DMS114 treated with DMSO at 0.1 percent for 48 hours (cell line): ENCODE results near the gene TRAPPC12.

Experiments used
- DNase-seq: peaks from one replicate; lab custom pipeline; 2025; ENCODE audit not compliant: unreplicated experiment; lab: John Stamatoyannopoulos, UW

The TRAPPC12 gene

GRCh38 chr2:3465844-3466481, 86.5 kb downstream of the TRAPPC12 start:
- no peak for DNase-seq

DNA sequence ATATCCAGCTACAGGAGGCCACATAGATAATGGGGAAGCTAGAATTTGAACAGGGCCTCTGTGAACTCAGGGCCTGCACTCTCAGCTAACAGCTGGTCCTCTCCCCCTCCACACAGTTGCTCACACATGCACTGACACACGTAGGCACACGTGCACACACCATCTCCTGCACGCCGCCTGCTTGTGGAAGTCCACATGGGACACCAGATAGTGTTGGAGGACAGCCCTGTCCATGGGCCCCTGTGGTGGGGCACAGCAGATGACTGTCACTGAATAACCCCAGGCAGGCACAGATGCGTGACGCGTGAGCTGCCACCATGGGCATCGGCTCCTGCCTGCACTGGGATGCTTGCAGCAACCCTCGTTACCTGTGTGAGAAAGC, 87.0 kb downstream of the TRAPPC12 start:
- no peak for DNase-seq

DNA sequence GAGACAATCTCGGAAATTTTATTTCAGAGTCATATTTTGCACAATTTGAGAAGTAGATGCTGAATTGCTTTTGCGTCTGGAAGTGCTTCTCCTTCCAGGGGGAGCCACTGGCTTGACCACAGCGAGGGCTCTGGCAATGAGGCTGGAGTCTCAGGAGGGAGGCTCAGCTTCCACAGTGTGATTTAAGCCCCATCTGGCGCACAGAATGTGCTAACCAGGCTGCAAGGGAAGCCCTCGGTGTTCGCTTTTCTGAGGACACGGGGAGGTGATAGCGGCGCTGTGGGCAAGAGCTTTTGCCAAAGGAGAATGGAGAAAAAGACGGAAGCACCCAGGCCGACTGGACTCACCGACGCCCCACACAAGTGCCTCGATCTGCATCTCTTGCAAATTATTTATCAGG, 87.5 kb downstream of the TRAPPC12 start:
- DNase-seq, result no peak

GRCh38 chr2:3467654-3468053, 88.2 kb downstream of the TRAPPC12 start:
- no peak for DNase-seq

GRCh38 chr2:3468296-3468988, 88.9 kb downstream of the TRAPPC12 start:
- no peak for DNase-seq

DNA sequence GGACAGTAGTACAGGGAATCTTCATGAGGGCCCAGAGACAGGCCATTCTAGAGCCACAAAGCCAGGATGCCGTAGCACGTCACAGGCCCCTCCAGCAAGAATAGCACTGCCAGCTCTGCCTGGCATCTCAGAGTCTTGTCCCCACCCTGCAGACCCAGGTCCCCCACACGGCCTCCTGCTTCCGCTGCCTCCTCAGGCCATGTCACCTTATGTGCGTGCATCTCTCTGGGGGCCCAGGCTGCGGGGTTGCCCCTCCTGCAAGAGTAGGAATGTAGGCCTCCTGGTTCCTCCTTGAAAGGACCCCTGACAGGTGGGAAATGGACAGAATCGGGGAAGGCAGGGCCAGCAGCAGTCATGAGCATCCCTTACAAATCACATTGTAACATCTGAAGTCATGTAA, 90.0 kb downstream of the TRAPPC12 start:
- DNase-seq, result no peak

DNA sequence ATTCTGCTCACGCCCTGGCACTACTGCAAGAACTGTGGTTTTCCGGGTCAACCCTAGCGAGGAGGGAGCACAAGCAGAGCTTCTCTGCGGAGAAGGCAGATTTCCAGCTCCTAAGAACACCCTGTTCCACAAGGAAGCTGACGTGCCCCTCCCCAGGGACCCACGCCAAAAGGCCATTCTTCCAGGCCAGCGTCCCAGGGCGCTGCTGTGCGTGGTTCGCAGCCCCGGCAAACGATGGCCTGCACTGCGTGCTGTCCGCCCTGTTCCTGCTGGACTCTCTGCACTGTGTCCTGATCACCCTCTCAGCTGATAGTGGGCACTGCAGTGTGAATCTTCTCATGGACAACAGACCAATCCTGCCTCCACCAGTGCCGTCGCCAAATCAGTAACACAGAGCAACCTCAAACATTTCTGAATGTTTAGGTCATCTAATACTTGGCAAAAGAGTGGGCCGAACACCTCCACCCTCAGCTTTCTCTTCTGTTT, 90.7 kb downstream of the TRAPPC12 start:
- DNase-seq, result no peak

DNA sequence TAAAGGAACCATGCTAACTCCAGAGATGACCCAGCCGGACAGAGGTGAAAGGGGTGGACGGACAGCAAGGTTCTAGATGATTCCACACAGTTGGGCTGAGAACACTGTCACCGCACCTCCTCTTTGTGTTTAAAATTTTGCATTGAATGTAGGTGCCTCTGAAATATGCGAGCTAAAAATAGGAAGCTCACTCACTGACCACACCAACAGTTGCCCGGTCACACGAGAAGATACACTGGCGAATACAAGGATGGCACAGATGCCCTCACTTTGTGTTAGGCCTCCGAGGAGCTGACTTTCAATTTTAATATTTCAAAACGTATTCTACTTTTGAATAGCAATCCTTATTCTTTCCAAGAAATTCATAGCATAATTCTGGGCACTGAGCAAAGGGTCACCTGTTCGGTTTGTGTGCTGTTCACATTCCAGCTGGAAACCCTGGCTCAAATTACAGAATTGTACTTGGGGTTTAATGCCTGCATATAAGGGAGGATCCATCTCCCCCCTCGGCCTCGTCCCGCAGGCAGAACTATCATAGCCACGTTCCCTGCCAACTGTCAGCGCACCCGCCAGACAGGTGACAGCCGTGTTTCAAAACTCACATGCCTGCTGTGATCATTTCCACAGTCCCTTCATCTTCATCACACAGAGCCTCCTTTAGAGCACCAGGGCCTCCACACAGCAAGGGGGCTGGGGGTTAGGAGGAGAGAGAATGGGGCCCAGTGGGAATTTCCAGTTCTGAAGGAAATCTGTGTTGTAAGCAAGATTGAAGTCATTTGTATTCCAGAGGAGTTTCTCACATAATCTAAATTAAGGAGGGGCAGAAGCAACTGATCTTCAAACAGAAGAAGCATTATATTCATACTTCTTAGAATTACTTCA, 91.6 kb downstream of the TRAPPC12 start:
- DNase-seq, result no peak

GRCh38 chr2:3472296-3472695, 92.8 kb downstream of the TRAPPC12 start:
- DNase-seq, result no peak

DNA sequence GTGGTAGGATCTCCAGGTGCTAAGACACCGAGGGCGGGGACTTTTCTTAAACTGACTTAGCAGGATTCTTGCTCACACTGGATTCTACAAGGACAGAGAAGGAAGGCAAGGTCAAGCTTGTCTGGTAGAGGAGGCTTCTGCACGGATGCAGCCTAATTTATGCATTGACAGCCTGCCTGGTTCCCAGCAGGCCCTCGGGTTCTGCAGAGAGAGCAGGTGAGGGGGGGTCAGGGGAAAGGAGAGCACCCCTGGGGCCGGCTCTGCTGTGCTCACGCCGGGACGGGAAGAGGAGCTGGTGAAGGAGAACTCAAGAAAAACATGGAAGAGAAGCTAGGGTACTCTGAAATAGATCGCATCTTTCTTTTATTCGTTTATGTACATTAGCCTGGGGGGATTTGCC, 93.5 kb downstream of the TRAPPC12 start:
- no peak for DNase-seq

DNA sequence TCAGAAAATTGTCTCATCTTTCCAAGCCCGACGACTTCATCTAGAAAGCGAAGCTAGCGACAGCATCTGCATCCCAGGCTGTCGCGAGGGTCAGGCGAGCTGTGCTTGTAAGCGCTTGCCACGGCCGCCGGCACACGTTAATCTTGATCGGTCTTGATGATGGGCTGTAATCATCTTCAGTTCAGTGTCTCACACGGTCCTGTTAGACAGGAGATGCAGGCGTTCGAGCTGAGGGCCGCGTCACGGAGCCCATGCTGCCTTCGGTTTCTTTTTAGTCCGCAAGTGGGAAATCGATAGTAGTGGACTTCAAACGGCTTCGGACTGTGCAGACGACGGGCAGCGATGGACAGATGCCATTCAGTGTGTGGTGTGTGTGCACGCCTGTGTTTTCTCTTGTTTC, 96.3 kb downstream of the TRAPPC12 start:
- DNase-seq, result no peak

- no peak for DNase-seq
Observed at GRCh38 chr2:3476321-3476984, 97.0 kb downstream of the TRAPPC12 start.

DNA sequence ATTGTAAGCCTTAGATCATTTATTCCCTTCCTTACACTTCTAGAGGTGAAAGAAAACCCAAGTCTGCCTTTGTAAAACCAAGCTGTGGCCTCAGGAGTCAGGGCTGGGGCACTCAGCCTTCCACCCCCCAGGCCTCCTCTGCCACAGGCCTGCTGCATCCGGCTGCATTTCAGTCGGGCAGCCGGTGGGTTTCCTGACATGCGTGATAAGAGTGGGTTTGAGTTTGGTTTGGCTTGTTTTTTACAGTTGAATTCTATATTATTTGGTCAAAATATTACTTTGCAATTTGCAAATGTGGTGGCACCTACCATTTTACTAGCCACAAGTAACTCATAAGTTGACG, 97.5 kb downstream of the TRAPPC12 start:
- no peak for DNase-seq

- DNase-seq, result no peak
Observed at GRCh38 chr2:3478846-3479385, 99.4 kb downstream of the TRAPPC12 start.

GRCh38 chr2:3479430-3480320, 100.2 kb downstream of the TRAPPC12 start:
- no peak for DNase-seq

- no peak for DNase-seq
Observed at GRCh38 chr2:3480352-3481010, 101.0 kb downstream of the TRAPPC12 start.

DNA sequence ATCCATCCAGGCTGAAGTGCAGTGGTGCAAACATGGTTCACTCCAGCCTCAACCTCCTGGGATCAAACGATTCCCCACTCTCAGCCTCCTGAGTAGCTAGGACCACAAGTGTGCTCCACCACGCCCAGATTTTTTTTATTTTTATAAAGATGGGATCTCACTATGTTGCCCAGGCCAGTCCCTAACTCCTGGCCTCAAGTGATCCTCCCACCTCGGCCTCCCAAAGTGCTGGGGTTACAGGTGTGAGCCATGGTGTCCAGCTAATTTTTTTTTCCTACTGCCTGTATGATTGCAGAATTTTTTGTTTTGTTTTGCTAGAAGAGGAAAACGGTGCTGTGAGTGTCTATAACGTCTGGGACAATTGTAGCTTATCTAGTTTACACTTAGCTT, 101.5 kb downstream of the TRAPPC12 start:
- no peak for DNase-seq

DNA sequence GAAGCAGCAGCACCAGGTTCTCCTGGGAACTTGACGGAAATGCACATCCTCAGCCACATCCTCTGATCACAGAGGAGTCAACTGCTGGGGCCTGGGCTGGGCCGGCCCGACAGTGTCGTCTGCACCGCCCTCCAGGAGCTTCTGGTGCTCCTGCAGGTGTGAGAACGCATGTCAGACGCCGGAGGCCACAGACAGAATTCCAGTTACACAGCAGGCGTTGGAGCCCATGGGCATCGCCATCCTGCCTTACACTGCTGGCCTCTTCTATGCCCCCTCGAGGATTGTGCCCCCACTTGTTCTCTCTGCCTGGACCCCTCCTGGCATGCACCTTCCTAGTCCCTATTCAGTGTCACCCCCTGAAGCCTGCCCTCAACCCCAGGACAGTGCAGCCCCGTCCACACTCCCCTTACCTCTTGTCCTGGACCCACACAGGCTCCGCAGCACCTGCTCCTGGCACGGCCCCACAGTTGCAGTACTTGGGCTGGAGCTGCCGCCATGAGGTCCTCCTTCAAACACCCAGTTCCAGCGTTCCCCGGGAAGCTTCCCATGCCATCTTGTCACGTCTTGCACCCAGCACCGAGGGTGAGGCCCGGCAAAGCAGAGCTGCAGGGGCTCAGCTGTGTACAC, 102.4 kb downstream of the TRAPPC12 start:
- DNase-seq, result no peak

GRCh38 chr2:3482363-3482821, 102.9 kb downstream of the TRAPPC12 start:
- no peak for DNase-seq
